Measurements from ENCODE around the gene VSTM4.

The VSTM4 gene

GRCh38 chr10:49068209-49068608, 47.1 kb downstream of the VSTM4 start:
- no peak for DNase-seq

DNA sequence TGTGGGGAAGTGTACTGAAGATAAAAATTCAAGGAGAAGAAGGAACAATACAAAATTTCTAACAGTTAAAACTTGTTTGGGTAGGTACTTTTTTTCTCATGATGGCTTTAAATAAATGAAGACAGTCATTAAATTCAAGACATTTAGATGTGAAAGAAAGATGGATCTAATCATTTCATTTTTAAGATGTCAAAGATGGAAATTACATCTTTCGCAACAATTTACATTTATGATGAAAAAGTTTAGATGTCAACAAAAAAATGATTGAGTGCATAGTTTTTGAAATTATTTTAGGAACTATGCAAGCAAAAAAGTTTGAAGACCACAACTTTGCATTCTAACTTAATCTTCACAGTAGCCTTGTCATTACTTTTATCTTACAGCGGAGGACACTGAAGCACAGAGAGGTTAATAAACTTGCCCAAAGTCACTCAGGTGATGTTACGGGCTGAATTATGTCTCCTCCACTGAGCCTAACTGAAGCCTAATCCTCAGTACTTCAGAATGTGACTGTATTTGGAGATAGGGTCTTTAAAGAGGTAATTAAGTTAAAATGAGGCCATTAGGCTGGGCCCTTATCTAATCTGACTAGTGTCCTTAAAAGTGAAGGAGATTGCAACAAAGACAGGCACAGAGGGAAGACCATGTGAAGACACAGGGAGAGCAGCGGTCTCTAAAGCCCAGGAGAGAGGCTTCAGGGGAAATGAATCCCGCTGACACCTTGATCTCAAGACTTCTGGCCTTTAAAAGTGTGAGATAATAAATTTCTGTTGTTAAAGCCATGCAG, 48.2 kb downstream of the VSTM4 start:
- DNase-seq = no peak

DNA sequence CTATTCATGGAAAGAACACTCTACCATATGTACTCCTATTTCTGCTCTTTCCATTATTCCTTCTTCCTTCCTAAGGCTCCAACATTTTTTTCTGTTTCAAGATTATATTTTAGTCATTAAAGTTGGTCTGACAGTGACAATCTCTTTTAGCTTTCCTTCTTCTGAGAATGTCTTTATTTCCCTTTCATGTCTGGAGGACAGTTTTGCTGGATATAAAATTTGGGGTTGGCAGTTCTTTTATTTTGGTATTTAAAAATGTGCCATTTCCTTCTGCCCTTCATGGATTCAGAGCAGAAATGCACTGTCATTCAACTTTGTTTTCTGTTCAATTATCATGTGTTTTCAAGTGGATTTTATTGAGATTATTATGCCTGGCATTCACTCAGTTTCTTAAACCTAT, 53.1 kb downstream of the VSTM4 start:
- DNase-seq = no peak

- DNase-seq = no peak
These were observed 53.7 kb downstream of the VSTM4 start for GRCh38 chr10:49061667-49062066.

GRCh38 chr10:49058463-49059255, 56.7 kb downstream of the VSTM4 start:
- DNase-seq = no peak

GRCh38 chr10:49057231-49057880, 58.0 kb downstream of the VSTM4 start:
- no peak for DNase-seq

DNA sequence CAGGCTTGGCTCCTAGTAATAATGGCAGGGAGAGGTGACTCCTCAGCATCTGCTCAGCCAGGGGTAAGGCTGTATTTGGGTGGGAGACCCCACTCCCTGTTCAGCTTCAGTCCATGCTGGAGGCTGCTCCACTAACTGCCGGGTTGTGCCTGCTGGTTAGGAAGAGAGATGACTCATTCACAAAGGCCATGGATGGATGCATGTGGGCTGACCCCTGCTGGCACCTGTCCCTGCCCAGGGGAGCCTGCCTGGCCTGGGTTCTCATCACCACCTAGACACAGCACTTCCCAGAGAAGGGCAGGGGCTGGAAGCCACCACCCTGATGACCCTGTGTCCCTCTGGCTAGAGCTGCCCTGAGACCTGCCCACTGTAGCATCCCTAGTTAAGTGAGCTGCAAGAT, 59.0 kb downstream of the VSTM4 start:
- no peak for DNase-seq

DNA sequence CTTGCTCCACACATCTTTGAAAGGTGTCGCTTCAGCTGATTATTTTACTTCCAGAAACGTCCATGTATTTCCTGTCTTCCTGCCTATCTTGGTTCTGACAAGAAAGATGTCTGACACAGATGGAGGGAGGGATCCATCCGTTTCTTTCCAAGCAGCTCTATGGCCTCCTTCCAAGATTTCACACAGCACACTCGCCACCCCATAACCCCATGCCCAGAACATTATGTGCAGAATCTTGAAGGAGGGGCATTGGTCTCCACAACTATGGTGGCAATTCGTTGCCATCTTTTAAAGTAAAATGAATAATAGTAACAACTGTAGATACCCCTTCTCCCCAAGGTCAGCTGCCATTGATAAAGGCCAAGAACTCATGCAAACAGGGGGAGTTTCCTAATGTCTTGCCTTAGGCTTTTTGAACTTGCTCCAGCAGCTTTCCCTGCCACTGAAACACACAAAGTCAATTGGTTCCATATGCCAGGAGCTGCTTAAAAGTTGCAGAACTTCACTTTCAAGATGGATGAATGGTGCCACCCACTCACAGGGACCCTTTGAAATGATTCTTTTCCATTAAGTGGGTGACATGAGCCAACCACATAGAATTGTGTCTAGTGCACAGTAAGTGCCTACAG, 60.0 kb downstream of the VSTM4 start:
- no peak for DNase-seq

- no peak for DNase-seq
These were observed 60.6 kb downstream of the VSTM4 start for GRCh38 chr10:49054753-49055152.

DNA sequence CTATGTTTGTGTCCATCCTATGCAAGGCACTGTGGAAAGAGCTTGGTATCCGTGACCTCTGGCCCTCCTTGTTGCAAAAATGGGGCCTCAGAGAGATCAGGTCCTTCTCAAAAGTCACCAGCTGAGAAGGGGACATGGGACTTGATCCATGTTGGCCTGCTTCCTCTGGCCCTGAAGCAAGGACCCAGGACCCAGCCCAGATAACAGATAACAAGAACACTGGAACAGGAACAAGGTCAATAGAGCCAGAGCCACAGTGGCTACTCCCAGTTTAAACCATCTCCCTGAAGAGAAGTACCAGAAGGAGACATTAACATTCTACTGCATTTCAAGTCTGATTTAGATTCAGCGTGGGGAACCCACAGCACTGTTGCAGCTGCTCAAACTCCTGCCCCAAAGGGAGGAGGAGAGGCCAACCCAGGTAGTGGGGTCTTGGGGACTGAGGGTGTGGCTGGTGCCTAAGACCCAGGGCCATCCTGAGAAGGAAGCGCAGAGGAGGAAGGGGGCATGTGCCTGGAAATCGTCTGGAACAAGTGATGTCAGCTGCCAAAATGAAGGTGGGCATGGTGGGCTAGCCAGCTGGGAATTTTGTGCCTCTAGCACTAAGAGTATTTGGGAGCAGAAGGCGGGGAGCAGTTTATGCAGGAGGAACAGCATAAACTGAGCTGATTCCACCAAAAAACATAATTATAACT, 61.2 kb downstream of the VSTM4 start:
- no peak for DNase-seq

- peak in 1 of 2 experiments; percentile 7 for DNase-seq
These were observed 62.0 kb downstream of the VSTM4 start for GRCh38 chr10:49053053-49053997.

DNA sequence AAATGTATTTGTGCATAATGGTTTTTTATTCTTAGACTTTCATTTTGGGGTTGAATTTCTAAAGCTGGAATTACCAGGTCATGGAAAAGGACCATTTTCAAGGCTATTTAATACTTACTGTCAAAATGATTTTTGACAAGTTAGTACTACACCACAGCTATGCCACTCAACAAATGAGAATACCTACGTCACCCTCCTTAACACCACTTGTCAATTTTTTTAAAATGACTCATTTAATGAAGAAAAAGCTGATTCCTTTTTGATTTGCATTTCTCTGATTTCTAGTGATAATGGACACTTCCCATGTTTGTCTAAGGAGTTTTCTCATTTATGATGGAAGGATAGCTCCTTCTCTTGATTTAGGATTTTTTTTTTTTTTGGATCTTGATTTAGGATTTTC, 63.3 kb downstream of the VSTM4 start:
- DNase-seq = no peak

- no peak for DNase-seq
These were observed 64.4 kb downstream of the VSTM4 start for GRCh38 chr10:49050906-49051305.

GRCh38 chr10:49050366-49050765, 65.0 kb downstream of the VSTM4 start:
- no peak for DNase-seq

DNA sequence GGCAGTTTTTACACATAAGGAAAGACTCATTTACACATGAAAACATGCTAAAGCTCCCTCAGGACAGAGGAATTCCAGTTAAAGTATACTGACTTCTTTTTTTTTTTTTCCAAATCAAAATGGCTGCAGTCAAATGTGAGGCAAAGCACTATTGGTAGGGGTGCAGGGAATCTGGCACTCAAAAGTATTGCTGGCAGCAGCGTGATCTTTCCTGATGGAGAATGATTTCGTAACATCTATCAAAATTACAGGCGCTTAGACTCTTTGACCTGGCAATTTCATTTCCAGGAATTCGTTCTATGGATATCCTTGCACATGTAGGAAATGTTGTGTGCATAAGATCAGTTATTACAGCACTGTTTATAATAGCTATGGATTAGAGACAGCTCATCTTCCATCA, 65.7 kb downstream of the VSTM4 start:
- DNase-seq = no peak

- DNase-seq = no peak
These were observed 68.1 kb downstream of the VSTM4 start for GRCh38 chr10:49047128-49047639.

DNA sequence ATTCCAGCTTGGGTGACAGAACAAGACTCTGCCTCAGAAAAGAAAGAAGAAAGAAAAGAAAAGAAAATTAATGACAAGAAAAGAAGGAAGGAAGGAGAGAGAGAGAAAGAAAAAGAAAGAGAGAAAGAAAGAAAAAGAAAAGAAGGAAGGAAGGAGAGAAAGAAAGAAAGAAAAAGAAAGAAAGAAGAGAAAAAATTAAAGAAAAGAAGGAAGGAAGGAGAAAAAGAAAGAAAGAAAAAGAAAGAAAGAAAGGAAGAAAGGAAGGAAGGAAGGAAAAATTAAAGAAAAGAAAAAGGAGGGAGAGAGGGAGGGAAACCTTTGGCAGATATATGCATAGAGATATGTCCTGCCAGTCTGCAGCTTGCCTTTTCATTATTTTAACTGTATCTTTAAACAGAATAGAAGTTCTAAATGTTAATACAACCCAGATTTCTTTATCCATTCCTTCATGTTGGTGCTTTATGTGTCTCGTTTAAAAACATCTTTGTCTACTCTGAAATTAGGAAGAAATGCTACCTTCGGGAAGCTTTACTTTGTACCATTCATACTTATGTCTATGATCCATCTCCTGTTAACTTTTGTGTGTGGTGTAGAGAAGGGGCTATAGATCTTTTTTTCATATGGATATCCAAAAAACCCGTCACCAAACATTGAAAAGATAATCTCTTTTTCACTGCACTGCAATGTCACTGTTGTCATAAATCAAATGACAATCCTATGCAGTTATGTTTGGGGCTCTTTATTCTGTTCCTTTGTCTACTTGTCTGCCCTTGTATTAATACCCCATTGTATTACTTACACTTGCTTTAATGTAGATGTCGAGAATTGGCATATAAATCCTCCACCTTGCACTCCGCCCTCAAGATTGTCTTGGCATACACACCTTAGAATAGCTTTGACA, 70.8 kb downstream of the VSTM4 start:
- DNase-seq = no peak

GRCh38 chr10:49040601-49041000, 74.7 kb downstream of the VSTM4 start:
- no peak for DNase-seq

GRCh38 chr10:49039409-49039808, 75.9 kb downstream of the VSTM4 start:
- DNase-seq = no peak

DNA sequence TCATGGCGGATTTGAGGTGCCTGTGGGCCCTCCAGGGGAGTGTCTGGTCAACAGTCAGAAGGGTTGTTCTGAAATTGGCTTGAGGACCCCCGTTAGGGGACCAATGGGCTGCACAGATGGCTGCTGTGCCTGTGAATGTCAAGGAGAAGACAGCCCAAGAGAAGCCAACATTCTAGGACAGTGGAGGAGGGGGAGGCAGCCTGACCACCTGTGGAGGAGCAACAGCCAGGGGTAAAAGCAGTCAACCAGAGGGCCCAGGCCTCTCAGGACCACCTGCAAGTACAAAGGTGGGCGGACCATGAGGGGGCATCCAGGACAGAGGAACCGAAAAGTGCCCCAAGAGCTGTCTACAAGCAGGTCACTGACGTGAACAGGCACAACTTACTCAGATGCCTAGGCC, 76.6 kb downstream of the VSTM4 start:
- DNase-seq = no peak
